ENCODE measurements around the gene REN.

REN gene

DNA sequence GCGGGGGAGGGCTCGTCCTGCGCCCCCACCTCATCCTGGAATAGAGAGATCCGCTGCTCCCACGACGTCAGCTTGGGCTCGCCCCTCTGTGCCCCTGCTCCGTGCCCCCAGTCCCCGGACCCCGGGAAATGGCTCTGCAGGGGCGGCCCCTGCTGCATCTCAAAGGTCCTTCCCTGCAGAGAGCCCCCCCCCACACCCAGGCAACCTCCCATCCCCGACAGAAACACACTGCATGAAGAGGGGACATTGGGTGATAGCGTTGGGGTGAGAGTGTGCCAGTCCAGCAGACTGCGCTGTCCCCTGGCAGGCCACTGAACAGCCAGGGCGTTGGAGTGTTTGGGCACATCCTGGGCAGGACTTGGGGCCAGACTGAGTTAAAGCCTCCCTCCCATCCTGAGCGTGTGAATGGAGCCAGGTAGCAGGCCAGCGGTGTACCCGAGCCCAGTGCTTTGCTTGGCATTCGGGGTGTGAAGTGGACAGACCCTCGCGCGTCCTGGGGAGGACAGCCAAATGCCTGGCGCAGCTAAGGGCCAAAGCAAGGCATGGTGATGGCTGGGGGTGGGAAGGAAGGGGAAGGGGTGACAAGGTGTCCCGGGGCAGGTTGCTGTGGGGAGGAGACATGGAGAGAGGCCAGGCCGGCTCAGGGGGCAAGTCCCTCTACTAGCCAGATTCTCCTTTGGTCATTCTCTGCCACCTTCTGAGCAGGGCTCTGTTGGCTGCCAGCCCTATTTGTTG is 13.7 kb downstream of the REN start:
- DNase-seq (ENCODE audit: low spot score), result no peak
- TF ChIP-seq, protein P1, sequence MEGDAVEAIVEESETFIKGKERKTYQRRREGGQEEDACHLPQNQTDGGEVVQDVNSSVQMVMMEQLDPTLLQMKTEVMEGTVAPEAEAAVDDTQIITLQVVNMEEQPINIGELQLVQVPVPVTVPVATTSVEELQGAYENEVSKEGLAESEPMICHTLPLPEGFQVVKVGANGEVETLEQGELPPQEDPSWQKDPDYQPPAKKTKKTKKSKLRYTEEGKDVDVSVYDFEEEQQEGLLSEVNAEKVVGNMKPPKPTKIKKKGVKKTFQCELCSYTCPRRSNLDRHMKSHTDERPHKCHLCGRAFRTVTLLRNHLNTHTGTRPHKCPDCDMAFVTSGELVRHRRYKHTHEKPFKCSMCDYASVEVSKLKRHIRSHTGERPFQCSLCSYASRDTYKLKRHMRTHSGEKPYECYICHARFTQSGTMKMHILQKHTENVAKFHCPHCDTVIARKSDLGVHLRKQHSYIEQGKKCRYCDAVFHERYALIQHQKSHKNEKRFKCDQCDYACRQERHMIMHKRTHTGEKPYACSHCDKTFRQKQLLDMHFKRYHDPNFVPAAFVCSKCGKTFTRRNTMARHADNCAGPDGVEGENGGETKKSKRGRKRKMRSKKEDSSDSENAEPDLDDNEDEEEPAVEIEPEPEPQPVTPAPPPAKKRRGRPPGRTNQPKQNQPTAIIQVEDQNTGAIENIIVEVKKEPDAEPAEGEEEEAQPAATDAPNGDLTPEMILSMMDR (IDR thresholded peaks at IDR 0.05; ENCODE audit: extremely low read depth, missing control alignments), result no peak

GRCh38 chr1:204151552-204152309 is 14.4 kb downstream of the REN start, which contains the start of gene ETNK2:
Gene ETNK2, minus strand, starts transcription at chr1:204152044. Its CDS starts 192 bp downstream, at chr1:204151852.
- TF ChIP-seq, protein P1 (IDR thresholded peaks at IDR 0.05; ENCODE audit: extremely low read depth, missing control alignments), result no peak
- peak; percentile 64 for DNase-seq (ENCODE audit: low spot score)

- TF ChIP-seq, protein P1 (IDR thresholded peaks at IDR 0.05; ENCODE audit: extremely low read depth, missing control alignments), result no peak
- DNase-seq (ENCODE audit: low spot score), result no peak
These were observed 15.2 kb downstream of the REN start for GRCh38 chr1:204150702-204151551.

DNA sequence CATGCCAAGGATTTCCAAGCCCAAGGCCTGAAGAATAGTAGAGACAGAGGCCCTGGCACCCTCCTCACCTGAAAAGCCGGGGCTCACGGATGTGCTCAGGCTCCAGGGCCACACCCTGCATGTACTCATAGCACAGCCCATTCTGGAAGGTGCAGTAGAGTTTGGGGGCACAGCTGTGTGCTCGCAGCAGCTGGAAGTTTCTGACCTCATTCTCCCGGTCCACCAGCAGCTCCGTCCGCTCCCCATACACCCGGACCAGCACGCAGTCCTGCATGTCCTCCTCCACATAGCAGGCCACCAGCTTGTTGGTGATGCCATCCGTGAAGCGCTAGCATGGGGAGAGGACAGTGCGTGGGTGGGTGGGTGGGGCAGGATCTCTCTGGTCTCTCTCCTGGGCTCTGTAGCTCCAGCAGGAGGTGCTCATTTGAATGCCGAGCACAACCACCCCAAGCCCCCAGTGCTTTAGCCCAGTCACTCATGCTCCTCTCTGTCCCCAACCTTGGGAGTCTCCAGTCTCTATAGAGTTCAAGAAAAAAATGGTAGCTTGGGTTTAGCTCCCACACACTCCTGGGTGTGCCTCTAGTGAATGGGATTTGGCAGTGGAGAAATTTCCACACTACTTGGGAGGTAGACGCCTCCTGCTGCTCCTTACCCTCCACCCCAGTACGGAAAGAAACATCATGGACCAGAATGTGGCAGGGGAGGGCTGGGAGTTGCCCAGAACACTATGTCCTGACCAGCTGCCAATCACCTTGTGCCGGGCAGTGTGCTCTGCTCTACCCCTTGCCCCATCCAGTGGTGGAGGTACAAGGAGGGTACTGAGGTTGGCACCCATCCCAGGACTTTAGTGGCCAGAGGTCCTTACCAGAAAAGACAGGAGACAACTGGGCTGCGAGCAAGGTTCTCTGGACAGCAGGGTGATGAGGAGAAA is 16.2 kb downstream of the REN start:
- DNase-seq (ENCODE audit: low spot score), result no peak
- TF ChIP-seq, protein P1 (IDR thresholded peaks at IDR 0.05; ENCODE audit: extremely low read depth, missing control alignments), result no peak

GRCh38 chr1:204149107-204149506 is 17.0 kb downstream of the REN start:
- TF ChIP-seq, protein P1 (IDR thresholded peaks at IDR 0.05; ENCODE audit: extremely low read depth, missing control alignments), result no peak
- DNase-seq (ENCODE audit: low spot score), result no peak
